SH-SY5Y (cell line): ENCODE data around the gene POLR1H.

ENCODE experiments used
- GATA2 ChIP-seq: IDR thresholded peaks from 2 replicates; pipeline ENCODE4 v1.6.1; 2011; ENCODE audit warnings: mild to moderate bottlenecking, low read depth, low read length
- GATA3 ChIP-seq: IDR thresholded peaks from 2 replicates; pipeline ENCODE4 v1.6.1; 2011; ENCODE audit warnings: low read depth, mild to moderate bottlenecking, low read length, moderate library complexity

Gene POLR1H, protein sequence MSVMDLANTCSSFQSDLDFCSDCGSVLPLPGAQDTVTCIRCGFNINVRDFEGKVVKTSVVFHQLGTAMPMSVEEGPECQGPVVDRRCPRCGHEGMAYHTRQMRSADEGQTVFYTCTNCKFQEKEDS

DNA sequence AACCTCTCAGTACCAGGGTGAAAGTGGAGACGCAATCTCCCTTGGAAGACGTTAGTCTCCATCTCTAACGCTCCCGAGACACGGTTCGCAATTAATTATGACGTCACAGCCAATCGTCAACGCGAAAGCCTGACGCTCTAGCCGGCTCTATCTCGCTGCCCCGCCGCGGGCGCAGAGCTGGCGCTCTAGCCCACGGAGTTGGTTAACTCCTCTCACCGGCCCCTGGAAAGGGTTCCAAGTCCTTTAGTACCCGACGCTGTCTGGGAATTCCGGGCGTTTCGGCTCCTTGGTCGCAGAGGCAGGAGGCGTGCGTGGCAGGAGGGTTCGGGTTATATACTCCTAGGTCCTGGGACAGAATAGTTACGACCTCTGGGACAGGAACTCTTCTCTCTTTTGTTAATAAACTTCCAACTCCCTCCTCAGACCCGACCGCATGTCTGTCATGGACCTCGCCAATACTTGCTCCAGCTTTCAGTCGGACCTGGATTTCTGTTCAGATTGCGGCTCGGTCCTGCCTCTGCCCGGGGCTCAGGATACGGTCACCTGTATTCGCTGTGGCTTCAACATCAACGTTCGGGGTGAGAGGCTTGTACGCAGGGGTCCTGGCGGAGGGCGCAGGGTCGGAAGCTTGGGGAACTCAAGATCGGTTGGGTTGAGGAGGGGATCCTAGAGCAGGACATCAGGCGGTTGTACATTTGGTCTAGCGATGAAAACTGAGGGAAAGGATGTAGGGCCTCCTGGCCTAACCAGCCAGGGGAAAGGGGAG lies at the start of gene POLR1H:
TSS of gene POLR1H (plus strand) at position 174 of the 766 bp plus-strand sequence. CDS start at position 434, 260 bp downstream.
- TF ChIP-seq GATA3 (no peak), GATA2 (no peak)

DNA sequence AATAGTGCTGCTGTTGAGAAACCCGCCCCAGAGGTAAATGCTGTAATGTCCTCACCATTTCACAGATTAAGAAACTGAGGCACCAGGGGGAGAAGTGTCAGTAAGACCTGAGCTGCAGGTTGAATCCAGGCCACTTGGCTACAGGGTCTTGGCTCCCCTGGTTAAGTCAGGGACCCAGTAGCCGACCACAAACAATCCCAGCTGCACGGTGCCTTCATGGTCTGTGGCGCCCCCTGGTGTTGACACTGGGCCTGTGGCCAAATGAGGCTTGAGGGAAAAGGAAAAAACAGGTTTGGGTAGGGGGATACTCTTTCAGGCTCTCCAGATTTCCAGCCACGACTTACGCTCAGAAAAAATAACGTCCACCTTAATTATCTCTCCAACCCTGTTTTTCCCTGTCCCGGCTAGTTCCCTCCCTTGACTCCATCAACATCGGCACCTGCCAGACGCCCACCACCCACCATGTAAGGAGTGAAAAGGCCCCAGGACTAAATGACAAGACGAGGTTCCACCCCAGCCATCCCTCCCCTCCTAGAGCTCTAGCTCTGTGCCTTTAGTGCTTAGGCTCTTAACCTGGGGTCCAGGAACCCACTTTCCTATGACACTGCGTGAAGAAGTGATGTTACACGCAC lies 47.7 kb upstream of the POLR1H start:
- no peak for TF ChIP-seq GATA3
- no peak for TF ChIP-seq GATA2

DNA sequence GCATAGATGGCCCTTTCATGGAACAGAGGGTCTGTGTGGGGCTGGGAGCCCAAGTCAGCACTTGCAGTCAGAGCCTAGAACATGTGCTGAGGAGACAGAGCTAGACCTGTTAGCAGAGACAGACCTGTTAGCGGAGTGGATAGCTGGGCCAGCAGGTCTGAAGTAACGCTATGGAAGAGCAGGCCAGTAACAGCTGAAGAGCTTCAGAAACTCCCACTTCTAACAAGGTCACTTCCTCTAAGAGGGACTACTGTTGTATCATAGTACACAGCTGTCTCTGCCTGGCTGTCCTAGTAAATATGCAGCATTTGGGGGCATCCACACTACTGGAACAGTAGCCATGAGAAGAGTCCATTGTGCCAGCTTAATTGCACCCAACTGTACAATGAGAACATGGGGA lies 41.2 kb upstream of the POLR1H start:
- TF ChIP-seq GATA2 (no peak), GATA3 (no peak)

GRCh38 chr6:30020626-30021025 lies 40.4 kb upstream of the POLR1H start:
- TF ChIP-seq GATA3 (no peak), GATA2 (no peak)

DNA sequence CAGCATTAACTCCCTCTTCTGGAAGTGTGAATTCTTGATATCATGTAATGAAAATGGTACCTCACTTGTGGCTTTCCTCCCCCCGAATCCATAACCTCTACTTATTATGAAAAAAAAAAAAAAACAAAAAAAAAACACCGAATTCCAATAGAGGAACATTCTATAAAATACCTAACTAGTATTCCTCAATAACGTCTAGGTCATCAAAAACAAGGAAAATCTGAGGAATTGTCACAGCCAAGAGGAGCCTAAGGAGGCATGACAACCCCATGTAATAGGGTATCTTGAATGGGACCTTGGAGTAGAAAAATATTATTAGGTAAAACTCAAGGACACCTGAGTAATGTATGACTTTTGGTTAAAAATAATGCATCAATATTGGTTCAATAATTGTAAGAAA lies 38.9 kb upstream of the POLR1H start:
- no peak for TF ChIP-seq GATA2
- no peak for TF ChIP-seq GATA3

DNA sequence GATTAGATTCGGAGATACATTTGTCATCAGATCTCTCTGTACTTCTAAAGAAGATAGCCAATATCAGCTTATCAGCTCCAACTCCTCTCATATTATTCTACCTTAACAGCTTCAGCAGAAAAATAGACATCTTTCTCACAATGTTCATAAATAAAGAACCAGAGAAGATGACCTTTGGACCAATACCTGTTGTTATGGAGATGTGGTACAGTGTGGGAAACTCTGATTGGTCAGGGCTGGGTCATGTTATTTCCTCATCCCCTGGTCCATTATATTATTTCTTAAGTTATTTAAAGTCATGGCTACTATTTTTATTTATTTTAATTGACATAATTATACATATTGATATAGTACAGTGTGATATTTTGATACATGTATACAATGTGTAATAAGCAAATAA lies 35.9 kb upstream of the POLR1H start:
- TF ChIP-seq GATA3: no peak
- no peak for TF ChIP-seq GATA2

GRCh38 chr6:30029588-30029987 lies 31.5 kb upstream of the POLR1H start:
- no peak for TF ChIP-seq GATA3
- TF ChIP-seq GATA2: no peak

DNA sequence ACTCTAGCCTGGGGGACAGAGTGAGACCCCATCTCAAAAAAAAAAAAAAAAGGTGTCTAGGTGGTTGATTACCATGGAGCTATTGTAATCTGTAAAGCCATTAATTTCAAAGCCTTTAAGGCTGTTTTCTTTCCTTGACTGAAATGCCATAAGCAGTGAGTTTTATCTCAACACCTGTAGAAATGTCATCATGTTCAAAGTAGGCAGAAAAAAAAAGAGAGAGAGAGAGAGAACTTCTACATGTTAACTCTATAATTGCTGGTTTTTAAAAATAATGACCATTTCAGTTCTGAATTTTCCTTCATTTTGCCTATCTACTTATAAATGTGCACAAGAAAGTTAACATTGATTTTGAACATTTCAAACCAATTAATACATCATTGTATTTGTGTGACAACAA lies 29.7 kb upstream of the POLR1H start:
- TF ChIP-seq GATA3 (no peak), GATA2 (no peak)

DNA sequence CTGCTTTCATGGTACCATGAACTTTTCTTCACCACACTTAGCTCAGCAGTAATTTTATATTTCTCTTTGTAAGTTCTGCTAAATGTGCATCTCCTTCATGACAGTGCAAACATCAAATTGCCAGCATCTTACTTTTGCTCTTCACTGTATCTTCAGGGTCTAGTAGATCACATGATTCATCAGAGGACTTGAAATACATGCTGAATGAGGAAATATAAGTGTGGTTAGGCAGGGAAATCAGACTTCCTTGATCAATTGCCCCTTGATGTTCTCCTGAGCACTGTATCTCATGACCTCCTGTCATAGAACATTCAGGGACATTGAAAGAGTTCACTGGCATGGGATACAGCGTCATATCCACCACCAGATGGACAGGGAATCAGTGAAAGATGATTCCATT lies 25.3 kb upstream of the POLR1H start:
- TF ChIP-seq GATA3 (no peak), GATA2 (no peak)

DNA sequence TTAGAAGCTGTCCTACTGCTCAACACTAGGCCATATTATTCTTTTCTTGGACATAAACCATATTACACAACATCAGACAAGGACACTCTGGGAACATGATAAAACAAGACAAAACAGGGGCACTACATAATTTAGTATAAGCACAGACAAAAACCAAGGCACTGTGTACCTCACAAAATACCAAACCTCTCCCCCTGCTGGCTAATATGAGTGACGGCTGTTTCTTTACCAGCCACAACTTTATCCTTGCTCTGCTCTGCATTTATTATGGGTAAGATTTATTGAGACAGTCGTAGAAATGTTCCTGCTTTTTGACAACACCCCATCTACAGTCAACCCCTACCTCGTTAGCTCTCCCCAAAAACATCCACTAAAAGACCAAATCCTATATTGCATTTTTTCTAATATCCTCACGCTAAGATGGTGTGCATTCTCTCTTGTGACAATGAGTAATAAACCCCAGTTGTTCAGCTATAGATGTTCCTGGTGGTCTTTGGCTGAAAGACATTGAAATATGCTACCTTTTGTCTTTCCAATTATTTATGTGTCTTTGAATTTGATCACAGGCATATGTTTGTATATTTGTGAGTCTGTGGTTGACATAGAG lies 23.8 kb upstream of the POLR1H start:
- TF ChIP-seq GATA2 (no peak), GATA3 (no peak)

DNA sequence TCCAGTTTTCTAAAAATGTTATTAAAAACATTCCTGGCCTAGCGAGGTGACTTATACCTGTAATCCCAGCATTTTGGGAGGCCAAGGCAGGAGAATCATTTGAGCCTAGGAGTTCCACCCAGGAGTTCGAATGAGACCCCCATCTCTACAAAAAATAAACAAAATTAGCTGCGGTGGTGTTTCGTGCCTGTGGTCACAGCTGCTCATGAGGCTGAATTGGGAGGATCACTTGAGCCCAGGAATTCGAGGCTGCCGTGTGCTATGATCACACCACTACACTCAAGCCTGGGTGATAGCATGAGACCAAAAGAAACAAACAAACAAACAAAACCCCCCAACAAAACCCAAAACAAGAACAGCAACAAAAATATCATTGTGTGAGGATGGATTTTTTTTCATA lies 19.8 kb upstream of the POLR1H start:
- no peak for TF ChIP-seq GATA3
- TF ChIP-seq GATA2: no peak

GRCh38 chr6:30041821-30042220 lies 19.2 kb upstream of the POLR1H start:
- TF ChIP-seq GATA2: no peak
- TF ChIP-seq GATA3: no peak

DNA sequence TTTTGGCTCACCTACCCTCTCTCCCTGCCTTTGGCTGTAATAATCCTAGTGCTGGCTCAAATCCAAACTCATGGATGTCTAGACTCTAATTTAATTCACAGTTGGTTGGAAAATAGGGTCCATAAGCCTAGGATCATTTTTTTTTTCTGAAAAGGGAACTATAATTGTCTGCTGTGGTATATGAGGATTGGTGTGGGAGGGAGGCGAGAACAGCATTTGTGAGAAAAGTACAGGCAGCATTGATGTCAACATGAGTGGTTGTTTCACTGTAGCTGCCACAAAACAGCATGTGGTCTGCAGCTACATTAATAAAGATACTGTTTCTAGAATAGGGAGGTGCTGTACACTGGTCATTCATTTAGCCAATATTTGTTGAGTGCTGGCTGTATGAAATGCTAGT lies 18.6 kb upstream of the POLR1H start:
- TF ChIP-seq GATA3 (no peak), GATA2 (no peak)

GRCh38 chr6:30042914-30043313 lies 18.2 kb upstream of the POLR1H start:
- TF ChIP-seq GATA2: no peak
- no peak for TF ChIP-seq GATA3

GRCh38 chr6:30043744-30044143 lies 17.3 kb upstream of the POLR1H start:
- TF ChIP-seq GATA3 (no peak), GATA2 (no peak)

DNA sequence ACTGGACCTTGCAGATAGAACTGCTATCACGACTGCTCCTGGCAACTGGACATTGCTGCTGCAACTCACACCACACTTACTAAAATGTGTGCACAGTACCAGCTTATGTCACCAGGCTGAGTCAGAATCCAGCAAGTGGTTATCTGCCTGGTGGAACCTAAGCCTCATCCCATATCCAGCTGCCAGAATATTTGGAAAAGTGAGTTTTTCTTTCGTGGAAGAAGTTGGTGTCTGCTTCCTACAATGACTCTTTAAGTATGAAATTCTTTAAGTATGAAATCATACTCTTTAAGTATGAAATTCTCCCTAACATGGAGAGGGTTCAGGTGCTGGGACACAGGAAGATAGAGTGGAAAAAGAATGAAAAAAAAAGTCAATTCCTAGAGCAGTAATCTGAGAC lies 16.4 kb upstream of the POLR1H start:
- TF ChIP-seq GATA3 (no peak), GATA2 (no peak)
